HEK293 (cell line): Measurements from ENCODE around the gene LRIG3.

Experiments
- CTCF ChIA-PET: fragments of 350-600 bp; formaldehyde crosslinking; extraction: SDS; loops from one replicate; lab custom pipeline; 2021; ENCODE audit warnings: antibody characterized with exemption; lab: Yijun Ruan, JAX
- POLR2A ChIA-PET: fragments of 300-600 bp; formaldehyde crosslinking; extraction: SDS; loops from one replicate; lab custom pipeline; 2020; ENCODE audit warnings: antibody characterized with exemption, inconsistent platforms; lab: Yijun Ruan, JAX
- H3K27ac ChIP-seq: fragments of 200-500 bp; sonication (Bioruptor generic); 2 replicates; pipeline ENCODE4 v1.5.1; 2014; ENCODE audit warnings: low read depth, low read length, control low read depth, inconsistent platforms; ENCODE audit errors: extremely low read depth
- H3K36me3 ChIP-seq, 2 experiments: fragments of 200-500 bp in 1 of 2; sonication (Bioruptor generic) in 1 of 2; 1 replicate in 1 of 2; 2 replicates in 1 of 2; pipeline ENCODE4 v1.5.1; 2014 to 2017; ENCODE audit warnings: inconsistent platforms in 2 of 2, low read length in 2 of 2; ENCODE audit not compliant: control insufficient read depth in 2 of 2, insufficient read depth in 1 of 2
- H3K4me1 ChIP-seq: fragments of 200-500 bp; sonication (Bioruptor generic); 2 replicates; pipeline ENCODE4 v1.5.1; 2014; ENCODE audit warnings: mild to moderate bottlenecking, low read length, inconsistent platforms; ENCODE audit not compliant: control insufficient read depth, insufficient read depth
- H3K4me3 ChIP-seq: 2 replicates; pipeline ENCODE4 v1.5.1; 2011; ENCODE audit warnings: low read depth, mild to moderate bottlenecking, control low read depth, low read length, moderate library complexity
- H3K9me3 ChIP-seq: fragments of 200-500 bp; sonication (Bioruptor generic); 2 replicates; pipeline ENCODE4 v1.5.1; 2014; ENCODE audit warnings: low read depth, low read length, inconsistent platforms; ENCODE audit not compliant: control insufficient read depth, insufficient read depth
- BCL6B ChIP-seq: fragments of 450-650 bp; formaldehyde crosslinking; IDR thresholded peaks from 2 replicates; pipeline ENCODE4 v1.5.1; 2017; ENCODE audit warnings: missing biosample characterization, missing genetic modification characterization
- CTCF ChIP-seq: fragments of 450-650 bp; formaldehyde crosslinking; IDR thresholded peaks from 2 replicates; pipeline ENCODE4 v1.5.1; 2016; ENCODE audit warnings: missing biosample characterization, missing genetic modification characterization
- GFI1B ChIP-seq: fragments of 450-650 bp; formaldehyde crosslinking; IDR thresholded peaks from 2 replicates; pipeline ENCODE4 v1.5.1; 2016; ENCODE audit warnings: missing biosample characterization, missing genetic modification characterization
- IKZF3 ChIP-seq: fragments of 450-650 bp; IDR thresholded peaks from 2 replicates; pipeline ENCODE4 v1.5.0; 2018; ENCODE audit warnings: missing biosample characterization, mild to moderate bottlenecking, missing genetic modification characterization, moderate library complexity
- KLF16 ChIP-seq: fragments of 450-650 bp; formaldehyde crosslinking; IDR thresholded peaks from 2 replicates; pipeline ENCODE4 v1.5.1; 2017; ENCODE audit warnings: missing biosample characterization, missing genetic modification characterization
- MYNN ChIP-seq: fragments of 450-650 bp; formaldehyde crosslinking; IDR thresholded peaks from 2 replicates; pipeline ENCODE4 v1.5.1; 2016; ENCODE audit warnings: missing biosample characterization, missing genetic modification characterization, borderline replicate concordance
- MZF1 ChIP-seq: fragments of 450-650 bp; formaldehyde crosslinking; IDR thresholded peaks from 2 replicates; pipeline ENCODE4 v1.5.1; 2017; ENCODE audit warnings: missing biosample characterization, missing genetic modification characterization, borderline replicate concordance
- OSR2 ChIP-seq: fragments of 450-650 bp; formaldehyde crosslinking; IDR thresholded peaks from 2 replicates; pipeline ENCODE4 v1.5.1; 2016; ENCODE audit warnings: missing biosample characterization, missing genetic modification characterization
- SP2 ChIP-seq: fragments of 450-650 bp; formaldehyde crosslinking; IDR thresholded peaks from 2 replicates; pipeline ENCODE4 v1.5.1; 2016; ENCODE audit warnings: missing biosample characterization, missing genetic modification characterization
- WT1 ChIP-seq: fragments of 450-650 bp; formaldehyde crosslinking; IDR thresholded peaks from 2 replicates; pipeline ENCODE4 v1.5.1; 2016; ENCODE audit warnings: missing biosample characterization, missing genetic modification characterization
- ZBTB10 ChIP-seq: fragments of 450-650 bp; formaldehyde crosslinking; IDR thresholded peaks from 2 replicates; pipeline ENCODE4 v1.5.1; 2016; ENCODE audit warnings: missing biosample characterization, missing genetic modification characterization
- ZBTB49 ChIP-seq: fragments of 450-650 bp; formaldehyde crosslinking; IDR thresholded peaks from 2 replicates; pipeline ENCODE4 v1.5.1; 2016; ENCODE audit warnings: missing biosample characterization, missing genetic modification characterization, low read depth
- ZFP3 ChIP-seq: fragments of 450-650 bp; formaldehyde crosslinking; IDR thresholded peaks from 2 replicates; pipeline ENCODE4 v1.5.1; 2016; ENCODE audit warnings: low read depth, missing biosample characterization, missing genetic modification characterization
- ZIC2 ChIP-seq: fragments of 450-650 bp; formaldehyde crosslinking; IDR thresholded peaks from 2 replicates; pipeline ENCODE4 v1.5.1; 2016; ENCODE audit warnings: missing biosample characterization, missing genetic modification characterization
- ZNF140 ChIP-seq: fragments of 450-650 bp; formaldehyde crosslinking; IDR thresholded peaks from 2 replicates; pipeline ENCODE4 v1.5.1; 2016; ENCODE audit warnings: missing biosample characterization, missing genetic modification characterization
- ZNF174 ChIP-seq: fragments of 450-650 bp; formaldehyde crosslinking; IDR thresholded peaks from 2 replicates; pipeline ENCODE4 v1.5.0; 2017; ENCODE audit warnings: missing biosample characterization, mild to moderate bottlenecking, missing genetic modification characterization
- ZNF184 ChIP-seq: fragments of 450-650 bp; IDR thresholded peaks from 2 replicates; pipeline ENCODE4 v1.5.1; 2018; ENCODE audit warnings: missing biosample characterization, mild to moderate bottlenecking, missing genetic modification characterization
- ZNF214 ChIP-seq: fragments of 450-650 bp; formaldehyde crosslinking; IDR thresholded peaks from 2 replicates; pipeline ENCODE4 v1.5.1; 2017; ENCODE audit warnings: missing biosample characterization, mild to moderate bottlenecking, missing genetic modification characterization, borderline replicate concordance
- ZNF266 ChIP-seq: fragments of 450-650 bp; formaldehyde crosslinking; IDR thresholded peaks from 2 replicates; pipeline ENCODE4 v1.5.1; 2016; ENCODE audit warnings: missing biosample characterization, missing genetic modification characterization, low read depth
- ZNF292 ChIP-seq: fragments of 450-650 bp; formaldehyde crosslinking; IDR thresholded peaks from 2 replicates; pipeline ENCODE4 v1.5.1; 2016; ENCODE audit warnings: low read depth, missing biosample characterization, missing genetic modification characterization, borderline replicate concordance
- ZNF394 ChIP-seq: fragments of 450-650 bp; formaldehyde crosslinking; IDR thresholded peaks from 2 replicates; pipeline ENCODE4 v1.5.1; 2016; ENCODE audit warnings: missing biosample characterization, missing genetic modification characterization, mild to moderate bottlenecking, moderate library complexity, borderline replicate concordance
- ZNF433 ChIP-seq: fragments of 450-650 bp; formaldehyde crosslinking; IDR thresholded peaks from 2 replicates; pipeline ENCODE4 v1.5.1; 2016; ENCODE audit warnings: missing biosample characterization, missing genetic modification characterization, low read depth
- ZNF48 ChIP-seq: fragments of 450-650 bp; formaldehyde crosslinking; IDR thresholded peaks from 2 replicates; pipeline ENCODE4 v1.5.1; 2016; ENCODE audit warnings: missing biosample characterization, missing genetic modification characterization
- ZNF555 ChIP-seq: fragments of 450-650 bp; formaldehyde crosslinking; conservative IDR thresholded peaks from 2 replicates; pipeline ENCODE4 v1.5.1; 2017; ENCODE audit warnings: missing biosample characterization, mild to moderate bottlenecking, missing genetic modification characterization, inconsistent platforms
- ZNF600 ChIP-seq: fragments of 450-650 bp; formaldehyde crosslinking; IDR thresholded peaks from 2 replicates; pipeline ENCODE4 v1.5.1; 2016; ENCODE audit warnings: missing biosample characterization, missing genetic modification characterization
- ZNF624 ChIP-seq: fragments of 450-650 bp; formaldehyde crosslinking; IDR thresholded peaks from 2 replicates; pipeline ENCODE4 v1.5.1; 2017; ENCODE audit warnings: missing biosample characterization, missing genetic modification characterization
- ZNF692 ChIP-seq: fragments of 450-650 bp; formaldehyde crosslinking; IDR thresholded peaks from 2 replicates; pipeline ENCODE4 v1.5.1; 2016; ENCODE audit warnings: missing biosample characterization, missing genetic modification characterization
- ZNF830 ChIP-seq: fragments of 450-650 bp; IDR thresholded peaks from 2 replicates; pipeline ENCODE4 v1.5.0; 2018; ENCODE audit warnings: missing biosample characterization, missing genetic modification characterization, low read depth, mild to moderate bottlenecking, moderate library complexity
- ZNF843 ChIP-seq: fragments of 450-650 bp; formaldehyde crosslinking; IDR thresholded peaks from 2 replicates; pipeline ENCODE4 v1.5.1; 2016; ENCODE audit warnings: missing biosample characterization, missing genetic modification characterization

LRIG3 gene

GRCh38 chr12:58915634-58916033, 4.7 kb downstream of the LRIG3 start (continued):
- no peak for TF ChIP-seq ZNF843 (tag by site-specific recombination)
- peak; percentile 23; the same call in 1 of the 2 replicates for TF ChIP-seq ZIC2 (tag by site-specific recombination)
- no peak for TF ChIP-seq ZNF48 (tag by site-specific recombination)
- peak; percentile 30; the same call in 1 of the 2 replicates for TF ChIP-seq WT1 (tag by site-specific recombination)
- no peak for TF ChIP-seq ZNF394 (tag by site-specific recombination)
- TF ChIP-seq ZBTB49: no peak
- TF ChIP-seq ZNF292 (tag by site-specific recombination): no peak
- TF ChIP-seq MZF1 (tag by site-specific recombination): peak; percentile 80; the same call in 1 of the 2 replicates
- no peak for TF ChIP-seq SP2
- no peak for TF ChIP-seq MYNN (tag by site-specific recombination)
- TF ChIP-seq BCL6B (tag by site-specific recombination): no peak
- TF ChIP-seq CTCF (tag by site-specific recombination): no peak
- peak; percentile 56 for TF ChIP-seq IKZF3 (tag by site-specific recombination)
- TF ChIP-seq OSR2 (tag by site-specific recombination): peak; percentile 32; the same call in 1 of the 2 replicates
- peak; percentile 47; the same call in 1 of the 2 replicates for TF ChIP-seq ZNF600 (tag by site-specific recombination)
- TF ChIP-seq GFI1B (tag by site-specific recombination): peak; percentile 83
- no peak for TF ChIP-seq ZNF692 (tag by site-specific recombination)
- no peak for TF ChIP-seq ZFP3 (tag by site-specific recombination)

- peaks cover 18 to 25% of the 10 kb centered on the region in 2 experiments for H3K36me3 ChIP-seq
- H3K9me3 ChIP-seq: no peaks in the 10 kb centered on the region
- ChIA-PET POLR2A (interaction anchor here (0.7 kb wide), 1 partner anchor 10 kb away, joined by 3 read pairs; no protein-coding TSS in a partner anchor), CTCF (interaction anchor here (1.3 kb wide), 1 partner anchor 235 kb away, joined by 3 read pairs; no protein-coding TSS in a partner anchor)
- no peak overlapping the region for H3K4me3 ChIP-seq
- H3K4me1 ChIP-seq: peaks cover 35% of the 10 kb centered on the region
- H3K27ac ChIP-seq: peak overlapping the region; percentile 65; the same call in 1 of the 2 replicates
- TF ChIP-seq ZNF174 (tag by site-specific recombination) (no peak), ZNF140 (no peak), ZBTB10 (tag by site-specific recombination) (no peak), KLF16 (tag by site-specific recombination) (no peak), ZNF184 (tag by site-specific recombination) (no peak), ZNF214 (tag by site-specific recombination) (no peak), ZNF555 (no peak), ZNF624 (tag by site-specific recombination) (no peak), ZNF830 (tag by site-specific recombination) (no peak), ZNF433 (tag by site-specific recombination) (no peak), ZNF266 (tag by site-specific recombination) (no peak), IKZF3 (tag by site-specific recombination) (no peak)
These were observed 5.3 kb downstream of the LRIG3 start for GRCh38 chr12:58915037-58915436.
